GM21526 (cell line): ENCODE data around the gene MOB3B.
"Not testable (repeated sequence)": the region's sequence is repeated elsewhere in the genome, so short reads cannot be mapped to it uniquely, and the experiment has no call there.

Experiments used
- ATAC-seq: cut with Tn5 transposase; IDR thresholded peaks from one replicate; pipeline ENCODE4 v1.9.1; 2021; ENCODE audit warnings: moderate library complexity; ENCODE audit not compliant: unreplicated experiment, low FRiP score

MOB3B gene

GRCh38 chr9:27428551-27428950, 101.1 kb downstream of the MOB3B start:
- ATAC-seq = no peak

DNA sequence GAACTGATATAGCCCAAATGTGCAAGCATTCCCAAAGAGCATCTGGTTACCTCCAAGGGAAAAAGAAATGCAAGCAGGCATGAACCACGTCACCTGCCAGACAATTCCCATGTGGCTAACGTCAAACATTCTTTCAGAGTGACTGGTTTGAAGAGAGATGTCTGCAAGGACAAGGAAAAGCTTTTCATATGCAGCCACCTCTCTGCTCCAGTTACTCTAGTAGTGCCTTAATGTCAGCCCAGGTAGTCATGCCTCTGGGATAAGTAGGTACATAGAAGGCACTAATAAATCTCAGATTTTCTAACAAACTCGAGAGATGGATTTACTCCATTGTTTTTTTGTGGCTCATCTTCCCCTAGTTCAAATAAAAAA, 102.4 kb downstream of the MOB3B start:
- no peak for ATAC-seq

DNA sequence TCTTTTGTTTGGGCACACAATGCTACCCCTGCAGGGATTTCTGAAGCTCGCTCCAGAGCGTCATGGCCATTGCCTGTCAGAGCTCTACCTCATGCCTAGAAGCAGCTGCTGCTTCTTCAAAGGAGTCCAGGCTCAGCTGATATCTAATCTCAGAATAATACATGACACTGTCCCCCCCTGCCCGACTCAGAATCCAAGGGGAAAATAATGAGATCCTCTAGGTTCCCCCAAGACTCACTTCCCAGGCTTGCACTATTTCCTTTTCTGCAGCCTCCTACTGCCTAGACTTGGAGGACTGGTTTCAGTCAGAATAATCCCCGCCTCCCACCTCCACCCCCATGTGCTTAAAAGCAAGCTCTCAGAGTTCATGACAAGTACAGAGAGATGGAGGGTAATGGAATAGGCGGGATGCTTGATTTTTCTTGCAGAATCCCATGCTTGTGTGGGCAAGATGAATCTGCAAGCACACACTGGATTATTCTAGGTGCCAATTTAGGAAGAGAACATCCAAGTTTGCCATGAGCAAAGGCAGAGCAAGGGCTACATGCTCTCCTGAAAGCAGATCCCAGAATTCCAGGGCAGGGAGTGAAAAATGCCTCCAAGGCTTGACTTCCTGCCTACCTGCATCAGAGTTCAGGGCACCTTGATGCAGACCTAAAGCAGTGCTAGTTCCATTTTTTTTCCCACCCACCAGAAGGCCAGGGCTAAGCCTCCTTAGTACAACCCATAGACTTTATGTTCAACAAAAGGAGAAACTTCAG, 102.9 kb downstream of the MOB3B start:
- no peak for ATAC-seq

GRCh38 chr9:27425827-27426510, 103.6 kb downstream of the MOB3B start:
- ATAC-seq = no peak

GRCh38 chr9:27423915-27424710, 105.5 kb downstream of the MOB3B start:
- ATAC-seq = no peak

- no peak for ATAC-seq
These were observed 107.3 kb downstream of the MOB3B start for GRCh38 chr9:27422279-27422834.

DNA sequence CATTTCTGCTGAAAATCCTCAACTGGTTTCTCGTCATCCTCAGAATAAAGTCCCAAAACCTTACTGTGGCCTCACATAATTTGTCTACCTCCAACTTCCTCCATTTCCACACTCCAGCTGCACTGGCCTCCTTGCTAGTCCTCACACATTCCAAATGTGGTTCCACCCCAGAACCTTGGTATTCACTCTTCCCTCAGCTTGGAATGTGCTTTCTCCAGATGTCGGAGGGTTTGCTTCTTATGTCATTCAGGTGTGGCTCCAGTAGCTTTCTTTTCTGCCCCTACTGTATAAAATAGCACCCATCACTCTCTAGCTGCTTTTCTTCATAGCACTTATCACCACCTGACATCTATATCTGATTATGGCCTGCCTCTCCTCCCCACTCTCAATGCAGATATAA, 108.0 kb downstream of the MOB3B start:
- no peak for ATAC-seq

DNA sequence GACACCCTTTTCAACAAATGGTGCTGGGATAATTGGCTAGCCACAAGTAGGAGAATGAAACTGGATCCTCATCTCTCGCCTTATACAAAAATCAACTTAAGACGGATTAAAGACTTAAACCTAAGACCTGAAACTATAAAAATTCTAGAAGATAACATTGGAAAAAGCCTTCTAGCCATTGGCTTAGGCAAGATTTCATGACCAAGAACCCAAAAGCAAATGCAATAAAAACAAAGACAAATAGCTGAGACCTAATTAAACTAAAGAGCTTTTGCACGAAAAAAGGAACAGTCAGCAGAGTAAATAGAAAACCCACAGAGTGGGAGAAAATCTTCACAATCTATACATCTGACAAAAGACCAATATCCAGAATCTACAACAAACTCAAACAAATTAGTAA, 110.1 kb downstream of the MOB3B start:
- not testable (repeated sequence) for ATAC-seq

DNA sequence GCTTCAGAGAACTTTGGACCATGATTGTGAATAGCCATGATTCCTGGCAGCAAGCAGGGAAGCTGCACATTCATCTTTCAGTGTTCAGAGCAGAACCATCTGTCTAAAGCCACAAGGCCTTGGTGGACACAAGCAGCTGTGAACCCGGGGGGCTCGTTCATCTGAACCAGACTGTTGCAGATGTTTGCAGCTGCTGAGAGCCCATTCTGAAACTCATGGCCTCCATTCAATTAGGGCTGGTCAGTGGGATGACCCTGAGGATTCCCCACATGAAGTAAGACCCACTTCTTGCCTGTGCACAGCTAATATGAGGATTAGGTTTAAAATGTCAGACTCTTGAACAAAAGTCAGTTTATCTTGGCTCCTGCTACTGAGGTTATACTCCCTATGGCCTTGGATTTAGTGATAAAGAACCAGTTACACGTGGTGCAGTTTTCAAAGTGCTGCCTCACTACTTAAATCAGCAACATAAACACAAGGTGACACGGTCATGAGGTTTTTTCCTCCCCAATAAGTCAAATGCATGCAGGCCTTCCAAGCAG, 115.3 kb downstream of the MOB3B start:
- no peak for ATAC-seq

GRCh38 chr9:27413511-27414219, 115.9 kb downstream of the MOB3B start:
- ATAC-seq = no peak

DNA sequence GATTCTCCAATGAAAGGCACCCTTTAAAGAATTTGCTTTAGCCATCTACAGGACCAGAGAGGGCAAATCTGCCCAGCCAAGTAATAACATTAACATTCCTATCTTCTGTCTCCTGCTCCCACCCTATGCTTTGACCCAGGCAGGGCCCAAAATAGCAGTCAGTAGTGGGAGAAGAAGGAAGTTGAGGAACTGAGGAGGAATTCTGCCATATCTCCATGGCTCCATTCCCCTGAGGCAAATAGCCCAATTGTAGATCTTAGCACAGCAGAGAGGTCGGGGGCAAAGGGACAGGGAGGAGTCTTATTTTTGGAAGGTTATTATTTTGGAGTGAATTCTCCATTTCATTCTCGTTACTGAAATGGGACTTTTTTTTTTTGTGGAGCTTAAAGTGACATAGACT, 116.7 kb downstream of the MOB3B start:
- no peak for ATAC-seq

- no peak for ATAC-seq
These were observed 117.5 kb downstream of the MOB3B start for GRCh38 chr9:27412081-27412480.

GRCh38 chr9:27408482-27408881, 121.1 kb downstream of the MOB3B start:
- no peak for ATAC-seq

GRCh38 chr9:27408001-27408400, 121.6 kb downstream of the MOB3B start:
- no peak for ATAC-seq

DNA sequence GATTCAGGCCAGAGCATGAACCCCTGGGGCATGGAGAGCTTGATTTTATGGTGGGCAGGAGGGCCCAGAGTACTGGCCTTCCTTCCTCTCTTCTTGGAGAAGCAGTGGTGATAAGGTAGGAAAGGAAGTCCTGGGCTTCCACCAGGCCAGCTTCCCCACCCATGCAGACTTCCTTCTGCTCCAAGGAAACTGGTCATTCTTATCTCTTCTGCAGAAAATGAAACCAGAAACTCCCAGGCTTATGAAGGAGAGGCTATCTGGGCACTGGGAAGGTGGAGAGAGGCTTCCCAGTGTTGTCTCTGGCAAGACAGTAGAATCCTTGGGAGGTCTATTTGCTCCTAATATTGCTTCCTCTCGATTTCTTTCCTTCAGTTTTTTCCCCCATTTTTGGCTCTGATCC, 122.1 kb downstream of the MOB3B start:
- no peak for ATAC-seq

DNA sequence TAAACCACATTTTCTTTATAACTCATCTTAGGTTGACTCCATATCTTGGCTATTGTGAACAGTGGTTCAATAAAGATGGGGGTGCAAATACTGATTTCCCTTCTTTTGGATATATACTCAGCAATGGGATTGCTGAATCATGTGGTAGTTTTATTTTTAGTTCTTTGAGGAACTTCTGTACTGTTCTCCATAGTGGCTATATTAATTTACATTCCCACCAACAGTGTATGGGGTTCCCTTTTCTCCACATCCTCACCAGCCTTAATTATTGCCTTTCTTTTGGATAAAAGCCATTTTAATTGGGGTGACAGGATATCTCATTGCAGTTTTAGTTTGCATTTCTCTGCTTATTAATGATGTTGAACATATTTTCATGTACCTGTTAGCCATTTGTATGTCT, 125.0 kb downstream of the MOB3B start:
- no peak for ATAC-seq

- no peak for ATAC-seq
These were observed 127.0 kb downstream of the MOB3B start for GRCh38 chr9:27402626-27403025.

- no peak for ATAC-seq
These were observed 129.2 kb downstream of the MOB3B start for GRCh38 chr9:27400334-27400880.

- ATAC-seq = no peak
These were observed 130.5 kb downstream of the MOB3B start for GRCh38 chr9:27398982-27399653.
